ENCODE results near the gene KCNC4. TPM values are rescaled to one million over a fixed set of nuclear protein-coding genes. Genes with fewer than 3 reads are reported as not detected.

KCNC4 gene
- total and polyA plus RNA-seq, 2 of the 4 experiments (the other 2 are of a cell fraction), result 0.18 to 2.3 TPM

DNA sequence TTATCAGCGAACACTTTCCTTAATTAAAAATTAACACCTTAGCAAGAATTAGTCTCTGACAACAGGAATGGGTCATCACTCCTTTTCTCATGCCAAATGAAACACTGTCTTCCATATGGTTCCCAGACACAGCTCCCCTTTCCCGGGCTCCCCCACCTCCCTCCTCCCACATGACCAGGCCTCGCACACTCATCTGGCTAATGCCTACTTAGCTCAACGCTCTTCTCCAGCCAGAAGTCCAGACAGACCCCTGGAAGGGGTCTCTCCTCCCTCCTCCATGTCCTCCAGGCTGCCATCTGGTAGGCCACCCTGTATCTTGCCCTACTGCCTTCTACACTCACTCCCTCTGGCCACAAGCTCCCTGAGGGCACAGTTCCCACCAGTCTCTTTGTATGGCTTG is 39.9 kb downstream of the KCNC4 start:
- 33% methylated on average over 1 of the region's 4 CpGs; no CpG with 5 or more reads in 1 of the 2 experiments for WGBS, 2 experiments (ENCODE audit: extremely low coverage in 2 of 2, insufficient read length in 1 of 2)
- Histone ChIP-seq H2BK20ac (ENCODE audit: low read depth, low read length) (no peak overlapping the region), H3K9ac (ENCODE audit: low read depth, low read length) (no peak overlapping the region), H3K27me3 (ENCODE audit: control insufficient read depth, insufficient read depth, low read length) (peaks cover 38% of the 10 kb centered on the region), H4K5ac (ENCODE audit: low read depth, low read length) (no peak overlapping the region), H3K4me3 (ENCODE audit: insufficient read depth, low read depth, low read length) (no peak overlapping the region), H3K9me1 (ENCODE audit: insufficient read depth, low read length) (no peaks in the 10 kb centered on the region), H3K23ac (ENCODE audit: low read depth, low read length) (no peak overlapping the region), H3K4me2 (ENCODE audit: low read depth, low read length) (no peak overlapping the region), H2AK9ac (replicated peaks; ENCODE audit: low read depth, low read length, poor library complexity) (no peak overlapping the region), H2BK15ac (ENCODE audit: low read depth, low read length) (no peak overlapping the region), H4K20me1 (ENCODE audit: insufficient read depth, low read length) (no peaks in the 10 kb centered on the region), H3K27ac (ENCODE audit: insufficient read depth, low read length) (no peak overlapping the region), H2AK5ac (ENCODE audit: low read depth, low read length) (no peak overlapping the region), H3K56ac (ENCODE audit: extremely low read depth, insufficient read depth, low read length) (no peak overlapping the region), H3K9me3 (ENCODE audit: control insufficient read depth, insufficient read depth, low read length) (no peaks in the 10 kb centered on the region), H4K91ac (ENCODE audit: insufficient read depth, low read depth, low read length) (no peak overlapping the region), H2BK120ac (ENCODE audit: low read depth, low read length) (no peak overlapping the region), H2BK5ac (ENCODE audit: low read depth, low read length, poor library complexity, severe bottlenecking) (no peak overlapping the region), H3K79me1 (ENCODE audit: low read depth in 1 of 2, low read length in 2 of 2) (no peaks in the 10 kb centered on the region), H4K8ac (ENCODE audit: low read depth in 2 of 2, low read length in 2 of 2) (no peak overlapping the region), H3K14ac (replicated peaks; ENCODE audit: low read depth, low read length) (no peak overlapping the region), H3K4me1 (ENCODE audit: control insufficient read depth, insufficient read depth, low read length) (no peaks in the 10 kb centered on the region), H2AFZ (replicated peaks; ENCODE audit: low read length, poor library complexity) (no peak overlapping the region), H3K4ac (ENCODE audit: low read depth, low read length) (no peak overlapping the region), H3K18ac (ENCODE audit: low read depth, low read length) (no peak overlapping the region), H3K36me3 (ENCODE audit: control insufficient read depth, insufficient read depth, low read length) (no peaks in the 10 kb centered on the region)
- intact Hi-C loops (cut with micrococcal nuclease), result no loop called here
- POLR2A ChIA-PET (ENCODE audit: unreplicated experiment), result no interaction called here
- ATAC-seq (ENCODE audit: low read depth), result no peak
- no peak for DNase-seq
- dilution Hi-C loops (cut with HindIII; ENCODE audit: low sequenced_read_pairs, unreplicated experiment), result no loop called here
- no peak for TF ChIP-seq RFX5 (IDR thresholded peaks at IDR 0.05; ENCODE audit: low read depth, low read length)
- no peak for TF ChIP-seq MAZ (IDR thresholded peaks at IDR 0.05; ENCODE audit: borderline replicate concordance, low read depth, low read length)
- TF ChIP-seq, protein P1, sequence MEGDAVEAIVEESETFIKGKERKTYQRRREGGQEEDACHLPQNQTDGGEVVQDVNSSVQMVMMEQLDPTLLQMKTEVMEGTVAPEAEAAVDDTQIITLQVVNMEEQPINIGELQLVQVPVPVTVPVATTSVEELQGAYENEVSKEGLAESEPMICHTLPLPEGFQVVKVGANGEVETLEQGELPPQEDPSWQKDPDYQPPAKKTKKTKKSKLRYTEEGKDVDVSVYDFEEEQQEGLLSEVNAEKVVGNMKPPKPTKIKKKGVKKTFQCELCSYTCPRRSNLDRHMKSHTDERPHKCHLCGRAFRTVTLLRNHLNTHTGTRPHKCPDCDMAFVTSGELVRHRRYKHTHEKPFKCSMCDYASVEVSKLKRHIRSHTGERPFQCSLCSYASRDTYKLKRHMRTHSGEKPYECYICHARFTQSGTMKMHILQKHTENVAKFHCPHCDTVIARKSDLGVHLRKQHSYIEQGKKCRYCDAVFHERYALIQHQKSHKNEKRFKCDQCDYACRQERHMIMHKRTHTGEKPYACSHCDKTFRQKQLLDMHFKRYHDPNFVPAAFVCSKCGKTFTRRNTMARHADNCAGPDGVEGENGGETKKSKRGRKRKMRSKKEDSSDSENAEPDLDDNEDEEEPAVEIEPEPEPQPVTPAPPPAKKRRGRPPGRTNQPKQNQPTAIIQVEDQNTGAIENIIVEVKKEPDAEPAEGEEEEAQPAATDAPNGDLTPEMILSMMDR (conservative IDR thresholded peaks at IDR 0.05; ENCODE audit: low read depth, low read length), result no peak
- no peak for TF ChIP-seq BHLHE40 (IDR thresholded peaks at IDR 0.05; ENCODE audit: low read depth, low read length)
- no peak for TF ChIP-seq RCOR1 (IDR thresholded peaks at IDR 0.05; ENCODE audit: insufficient replicate concordance, low read length)
- no peak for TF ChIP-seq CHD1 (IDR thresholded peaks at IDR 0.05; ENCODE audit: low read depth, low read length)
- TF ChIP-seq MAFK (IDR thresholded peaks at IDR 0.05; ENCODE audit: low read depth, low read length), result no peak
- TF ChIP-seq RAD21 (IDR thresholded peaks at IDR 0.05; ENCODE audit: low read length), result no peak
- no peak for TF ChIP-seq ELK1 (IDR thresholded peaks at IDR 0.05; ENCODE audit: borderline replicate concordance, low read depth, low read length)
- TF ChIP-seq CEBPB (IDR thresholded peaks at IDR 0.05; ENCODE audit: low read depth, low read length), result no peak
- in situ Hi-C loops (cut with MboI; ENCODE audit: low sequenced_read_pairs), result no loop called here
- CTCF ChIA-PET, result no interaction called here
- no TSS peak for BruUV-seq (replicated peaks)
